ENCODE data around the gene SH3RF3.

The SH3RF3 gene

DNA sequence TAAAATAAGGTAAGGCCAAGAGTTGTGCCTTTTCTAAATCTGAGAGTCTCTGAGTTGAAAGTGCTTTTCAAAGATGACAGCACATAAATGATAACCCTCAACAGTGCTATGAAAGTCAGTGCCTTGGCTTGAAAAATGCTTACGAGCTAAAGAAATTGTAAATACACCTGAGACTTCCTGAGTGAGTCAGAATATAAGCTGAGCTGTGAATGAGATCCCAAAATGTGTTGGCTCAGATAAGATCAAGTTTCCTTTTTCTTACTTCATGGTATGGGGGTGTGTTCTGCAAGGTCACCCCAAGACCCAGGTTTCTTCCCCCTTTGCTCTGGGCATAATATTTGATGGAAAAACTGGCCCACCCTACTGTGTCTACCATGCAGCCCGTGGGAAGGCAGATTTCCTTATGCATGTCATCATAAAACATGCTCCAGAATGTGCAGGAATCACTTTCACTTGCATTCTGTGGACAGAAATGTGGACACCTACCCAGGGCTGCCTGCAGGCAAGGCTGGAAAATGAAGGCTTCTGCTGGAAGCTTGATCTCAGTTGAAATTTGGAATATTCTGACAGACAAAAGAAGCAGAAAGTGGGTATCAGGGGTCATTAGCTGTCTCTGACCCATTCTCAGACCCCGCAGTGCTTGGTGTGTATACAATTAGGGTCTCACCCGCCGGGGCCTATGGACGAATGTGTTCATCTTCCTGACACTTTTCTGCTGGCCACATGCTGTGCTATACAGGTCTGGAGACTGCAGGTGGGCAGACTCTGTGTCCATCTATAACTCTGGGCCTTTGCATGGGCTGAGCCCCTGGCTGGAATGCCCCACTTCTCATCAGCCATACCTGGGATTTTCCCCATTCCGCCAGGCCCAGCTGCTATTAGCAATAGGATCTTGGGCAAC lies 212.6 kb downstream of the SH3RF3 start:
- no peak for DNase-seq (ENCODE audit: extremely low read depth, low read depth)
- TF ChIP-seq, protein P1, sequence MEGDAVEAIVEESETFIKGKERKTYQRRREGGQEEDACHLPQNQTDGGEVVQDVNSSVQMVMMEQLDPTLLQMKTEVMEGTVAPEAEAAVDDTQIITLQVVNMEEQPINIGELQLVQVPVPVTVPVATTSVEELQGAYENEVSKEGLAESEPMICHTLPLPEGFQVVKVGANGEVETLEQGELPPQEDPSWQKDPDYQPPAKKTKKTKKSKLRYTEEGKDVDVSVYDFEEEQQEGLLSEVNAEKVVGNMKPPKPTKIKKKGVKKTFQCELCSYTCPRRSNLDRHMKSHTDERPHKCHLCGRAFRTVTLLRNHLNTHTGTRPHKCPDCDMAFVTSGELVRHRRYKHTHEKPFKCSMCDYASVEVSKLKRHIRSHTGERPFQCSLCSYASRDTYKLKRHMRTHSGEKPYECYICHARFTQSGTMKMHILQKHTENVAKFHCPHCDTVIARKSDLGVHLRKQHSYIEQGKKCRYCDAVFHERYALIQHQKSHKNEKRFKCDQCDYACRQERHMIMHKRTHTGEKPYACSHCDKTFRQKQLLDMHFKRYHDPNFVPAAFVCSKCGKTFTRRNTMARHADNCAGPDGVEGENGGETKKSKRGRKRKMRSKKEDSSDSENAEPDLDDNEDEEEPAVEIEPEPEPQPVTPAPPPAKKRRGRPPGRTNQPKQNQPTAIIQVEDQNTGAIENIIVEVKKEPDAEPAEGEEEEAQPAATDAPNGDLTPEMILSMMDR (IDR thresholded peaks at IDR 0.05; ENCODE audit: low read depth, low read length): no peak

DNA sequence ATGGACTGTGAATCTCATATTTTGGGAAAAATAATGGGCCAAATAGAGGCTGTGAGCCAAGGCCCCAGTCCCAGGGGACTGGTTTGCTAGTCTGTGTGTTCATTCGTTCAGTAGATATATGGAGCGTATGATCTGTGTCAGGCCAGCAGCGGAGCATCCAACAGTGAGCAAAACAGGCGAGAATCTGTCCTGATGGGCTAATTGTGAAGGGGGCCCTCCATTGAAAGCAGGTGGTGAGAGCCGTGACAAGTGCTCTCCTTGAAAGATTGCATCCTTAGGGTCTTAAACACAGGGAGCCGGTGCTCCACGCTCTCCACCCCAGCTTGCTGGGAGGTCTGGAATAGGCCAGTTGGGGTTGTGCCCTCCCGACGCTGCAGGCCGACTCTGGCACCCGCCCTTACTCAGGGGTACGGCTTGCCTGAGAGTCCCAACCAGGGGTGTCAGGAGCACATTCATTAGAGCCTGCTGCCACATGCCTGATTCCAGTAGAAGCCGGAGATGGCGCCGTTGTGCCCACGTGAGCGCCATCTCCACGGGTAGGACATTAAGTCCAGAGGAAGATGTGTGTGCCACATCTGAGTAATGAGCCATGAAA lies 213.3 kb downstream of the SH3RF3 start:
- no peak for DNase-seq (ENCODE audit: extremely low read depth, low read depth)
- TF ChIP-seq, protein P1 (IDR thresholded peaks at IDR 0.05; ENCODE audit: low read depth, low read length): no peak

DNA sequence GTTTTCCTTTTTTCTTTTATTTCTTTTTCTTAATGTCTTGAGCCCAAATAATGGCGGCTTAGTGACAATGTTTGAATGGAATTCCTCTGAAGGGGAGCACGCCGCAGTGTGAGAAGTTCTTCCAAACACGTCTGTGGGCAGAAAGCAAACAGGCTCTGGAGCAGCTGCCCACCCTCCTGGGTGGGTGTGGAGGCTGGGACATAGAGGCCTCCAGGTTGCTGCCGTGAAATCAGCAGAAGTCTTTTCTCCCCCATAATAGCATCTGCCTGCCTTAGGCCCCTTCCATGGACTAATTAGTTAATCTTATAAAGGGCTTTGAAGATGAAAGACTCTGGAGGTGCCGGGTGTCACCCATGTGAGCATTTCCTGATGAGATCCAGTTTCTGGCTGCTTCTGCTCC lies 213.9 kb downstream of the SH3RF3 start:
- TF ChIP-seq, protein P1 (IDR thresholded peaks at IDR 0.05; ENCODE audit: low read depth, low read length): no peak
- DNase-seq (ENCODE audit: extremely low read depth, low read depth): no peak

DNA sequence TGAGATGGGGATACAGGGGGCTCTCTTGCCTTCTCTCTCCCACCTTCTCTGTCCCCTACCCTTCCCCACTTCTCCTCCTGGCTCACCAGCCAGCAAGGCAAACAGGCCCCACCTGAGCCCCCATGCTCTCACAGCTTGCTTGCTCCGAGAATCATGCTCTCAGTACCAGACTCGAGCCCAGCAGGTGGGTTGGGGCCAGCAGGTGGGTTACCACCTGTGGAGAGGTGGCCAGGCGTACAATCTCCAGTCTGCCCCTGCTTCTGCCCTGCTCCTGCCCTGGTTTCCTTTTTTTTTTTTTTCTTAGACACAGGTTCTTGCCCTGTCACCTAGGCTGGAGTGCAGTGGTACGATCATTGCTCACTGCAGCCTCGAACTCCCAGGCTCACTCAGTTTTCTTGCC lies 214.5 kb downstream of the SH3RF3 start:
- TF ChIP-seq, protein P1 (IDR thresholded peaks at IDR 0.05; ENCODE audit: low read depth, low read length): no peak
- no peak for DNase-seq (ENCODE audit: extremely low read depth, low read depth)

DNA sequence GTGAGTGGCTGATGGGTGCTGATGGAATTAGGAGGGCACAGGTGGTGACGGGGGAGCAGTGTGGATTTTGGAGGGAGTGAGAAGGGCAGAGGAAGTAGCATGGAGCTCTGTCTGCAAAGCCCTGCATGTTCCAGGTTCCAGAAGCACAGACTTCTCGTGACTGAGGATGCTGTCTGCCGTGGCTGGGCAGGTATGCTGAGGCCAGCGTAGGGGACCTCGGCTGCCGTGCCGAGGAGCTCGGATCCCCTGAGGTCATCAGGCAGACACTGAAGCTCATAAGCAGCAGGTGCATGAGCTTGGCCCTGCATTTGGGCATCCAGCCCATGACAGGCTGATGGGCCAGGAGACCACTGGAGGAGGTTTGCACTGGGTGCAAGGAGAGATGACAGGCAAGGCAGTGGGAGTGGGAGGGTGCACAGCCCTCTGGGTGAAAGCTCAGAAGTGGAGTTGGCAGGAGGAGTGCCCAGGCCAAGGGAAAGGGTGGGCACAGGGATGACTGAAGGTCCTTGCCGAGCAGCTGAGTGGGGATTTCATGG lies 215.3 kb downstream of the SH3RF3 start:
- TF ChIP-seq, protein P1 (IDR thresholded peaks at IDR 0.05; ENCODE audit: low read depth, low read length): no peak
- no peak for DNase-seq (ENCODE audit: extremely low read depth, low read depth)

DNA sequence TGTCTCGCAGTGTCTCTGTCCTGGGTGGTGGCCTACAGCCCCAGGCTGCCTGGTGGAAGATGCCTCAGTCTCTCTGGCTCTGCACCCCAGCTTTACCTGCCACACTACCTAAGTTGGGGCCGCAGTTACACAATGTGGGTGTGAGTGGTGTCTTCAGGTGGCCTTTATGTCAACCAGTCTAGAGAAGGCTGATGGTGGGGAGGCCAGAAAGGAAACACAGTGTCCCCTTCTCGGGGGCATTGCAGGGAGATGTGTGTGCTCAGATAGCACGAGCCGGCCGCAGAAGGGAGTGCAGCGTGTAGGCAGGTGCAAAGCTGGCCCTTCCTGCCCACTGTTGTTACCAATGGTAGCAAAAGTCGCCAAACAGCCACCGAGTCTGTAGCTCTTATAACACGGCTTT lies 216.1 kb downstream of the SH3RF3 start:
- no peak for DNase-seq (ENCODE audit: extremely low read depth, low read depth)
- TF ChIP-seq, protein P1 (IDR thresholded peaks at IDR 0.05; ENCODE audit: low read depth, low read length): no peak

Data from AG09319 (cell line).